Activated naive CD8-positive, alpha-beta T cell treated with anti-CD3 and anti-CD28 coated beads, Interleukin-2, amount 10 ng/mL, durations not matched to agents 7 days and 5 days (primary cell): ENCODE data around the gene ARSA. TPM values are rescaled to one million over a fixed set of nuclear protein-coding genes. Genes with fewer than 3 reads are reported as not detected.
"Not testable (repeated sequence)": the region's sequence is repeated elsewhere in the genome, so short reads cannot be mapped to it uniquely, and the experiment has no call there.

Experiments
- ATAC-seq: fragments of 150-1000 bp; cut with Tn5 transposase; one replicate; pipeline ENCODE4 v1.10.0; 2021; ENCODE audit warnings: low read depth, moderate library complexity
- POLR2A ChIA-PET: fragments of 350-600 bp; sonication (Branson Sonifier 250); formaldehyde crosslinking; loops from one replicate; lab custom pipeline; 2021; ENCODE audit warnings: antibody characterized with exemption; lab: Charles Lee
- DNase-seq: peaks from one replicate; pipeline ENCODE4 v3.0.0; 2021
- H3K27ac Mint-ChIP-seq: one replicate; pipeline ENCODE4 v1.8.0; 2022; ENCODE audit warnings: mild to moderate bottlenecking, mixed read lengths
- H3K27me3 Mint-ChIP-seq: one replicate; pipeline ENCODE4 v1.8.0; 2022; ENCODE audit warnings: mild to moderate bottlenecking, moderate library complexity, mixed read lengths
- H3K36me3 Mint-ChIP-seq: one replicate; pipeline ENCODE4 v1.8.0; 2021; ENCODE audit warnings: mild to moderate bottlenecking, mixed read lengths
- H3K4me1 Mint-ChIP-seq: one replicate; pipeline ENCODE4 v1.8.0; 2021; ENCODE audit warnings: mixed read lengths
- H3K4me3 Mint-ChIP-seq: one replicate; pipeline ENCODE4 v1.8.0; 2022; ENCODE audit warnings: mild to moderate bottlenecking, moderate library complexity, mixed read lengths
- H3K9me3 Mint-ChIP-seq: one replicate; pipeline ENCODE4 v1.8.0; 2021; ENCODE audit warnings: mixed read lengths
- total RNA-seq, 2 experiments: library from RNA; stranded (reverse); gene quantifications; one replicate each; pipeline ENCODE4 v1.2.3, GENCODE V29; 2021

ARSA gene
- total RNA-seq, 2 experiments from 2014 or later = 65.2 to 65.4 TPM

GRCh38 chr22:50641696-50642607, 14.0 kb upstream of the ARSA start:
- Mint-ChIP-seq H3K27ac (no peak overlapping the region), H3K27me3 (peaks cover 8% of the 10 kb centered on the region), H3K4me3 (no peak overlapping the region), H3K9me3 (peaks cover 3% of the 10 kb centered on the region), H3K36me3 (no peaks in the 10 kb centered on the region), H3K4me1 (no peaks in the 10 kb centered on the region)
- no peak for ATAC-seq
- DNase-seq = no peak
- POLR2A ChIA-PET = no interaction called here

DNA sequence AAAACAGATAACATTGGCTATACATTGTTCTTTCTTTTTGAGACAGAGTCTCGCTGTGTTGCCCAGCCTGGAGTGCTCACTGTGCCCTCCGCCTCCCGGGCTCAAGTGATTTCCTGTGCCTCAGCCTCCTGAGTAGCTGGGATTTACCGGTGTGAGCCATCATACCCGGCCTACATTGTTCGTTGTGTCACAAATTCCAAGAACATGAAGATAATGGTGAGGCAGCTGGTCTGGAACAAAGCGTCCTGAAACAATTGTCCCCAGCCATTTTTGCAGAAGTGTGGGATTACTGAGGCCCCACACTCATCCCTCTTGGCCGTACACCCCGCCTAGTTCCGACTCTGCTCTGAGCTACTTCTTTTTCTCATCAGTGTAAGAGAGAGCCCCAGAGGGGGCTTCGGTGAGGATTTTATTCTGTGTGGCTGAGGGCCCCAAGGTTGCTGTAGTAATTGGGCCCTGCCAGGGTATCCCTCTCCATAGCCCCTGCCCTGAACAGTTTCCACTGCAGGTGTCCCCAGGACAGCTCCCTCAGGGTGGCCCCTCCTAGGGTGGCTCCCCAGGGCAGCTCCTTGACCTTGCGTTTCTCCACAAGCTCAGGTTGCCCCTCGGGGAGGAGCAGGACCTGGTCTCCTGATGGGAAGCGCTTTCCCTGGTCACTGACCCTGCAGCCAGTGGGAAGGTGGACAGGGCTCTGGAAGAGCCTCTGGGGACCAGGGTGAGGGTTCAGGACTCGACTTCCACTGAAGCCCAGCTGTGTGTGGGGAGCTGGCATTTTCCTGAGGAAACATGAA, 13.1 kb upstream of the ARSA start:
- no peak overlapping the region for H3K27ac Mint-ChIP-seq
- no peak overlapping the region for H3K4me3 Mint-ChIP-seq
- H3K36me3 Mint-ChIP-seq = no peaks in the 10 kb centered on the region
- H3K27me3 Mint-ChIP-seq = peaks cover 8% of the 10 kb centered on the region
- no peaks in the 10 kb centered on the region for H3K9me3 Mint-ChIP-seq
- no peaks in the 10 kb centered on the region for H3K4me1 Mint-ChIP-seq
- ATAC-seq (no peak), DNase-seq (no peak)
- POLR2A ChIA-PET = no interaction called here

DNA sequence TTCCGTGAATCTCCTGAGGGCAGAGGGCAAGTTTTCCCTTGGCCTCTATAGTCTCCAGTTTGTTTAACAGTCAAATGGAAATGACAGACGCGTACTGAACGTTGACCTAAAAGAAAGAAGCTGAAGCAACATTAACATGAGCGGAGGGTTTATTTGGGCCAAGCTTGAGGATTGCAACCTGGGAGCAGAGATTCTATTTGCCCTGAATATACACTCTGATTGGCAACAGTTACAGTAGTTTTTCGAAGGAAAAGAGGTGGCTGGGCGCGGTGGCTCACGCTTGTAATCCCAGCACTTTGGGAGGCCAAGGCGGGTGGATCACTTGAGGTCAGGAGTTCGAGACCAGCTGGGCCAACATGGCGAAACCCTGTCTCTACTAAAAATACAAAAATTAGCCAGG, 12.3 kb upstream of the ARSA start:
- H3K4me1 Mint-ChIP-seq, H3K27ac Mint-ChIP-seq, H3K4me3 Mint-ChIP-seq, ATAC-seq, H3K27me3 Mint-ChIP-seq, DNase-seq, POLR2A ChIA-PET, H3K36me3 Mint-ChIP-seq, H3K9me3 Mint-ChIP-seq: not testable (repeated sequence)

DNA sequence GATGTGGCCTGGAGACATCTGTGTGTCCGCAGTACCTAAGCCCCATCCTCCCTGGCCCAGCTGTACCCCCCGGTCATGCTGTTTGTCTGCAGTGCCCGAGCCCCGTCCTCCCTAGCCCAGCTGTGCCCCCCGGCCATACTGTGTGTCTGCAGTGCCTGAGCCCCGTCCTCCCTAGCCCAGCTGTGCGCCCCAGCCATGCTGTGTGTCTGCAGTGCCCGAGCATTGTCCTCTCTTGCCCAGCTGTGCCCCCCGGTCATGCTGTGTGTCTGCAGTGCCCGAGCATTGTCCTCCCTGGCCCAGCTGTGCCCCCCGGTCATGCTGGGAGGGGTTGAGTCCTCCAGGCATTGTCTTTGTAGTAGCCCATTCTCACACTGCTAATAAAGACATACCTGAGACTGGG, 7.6 kb upstream of the ARSA start:
- H3K4me1 Mint-ChIP-seq = peaks cover 2% of the 10 kb centered on the region
- DNase-seq (no peak), ATAC-seq (no peak)
- H3K9me3 Mint-ChIP-seq = peaks cover 3% of the 10 kb centered on the region
- peaks cover 2% of the 10 kb centered on the region for H3K36me3 Mint-ChIP-seq
- H3K4me3 Mint-ChIP-seq = no peak overlapping the region
- H3K27me3 Mint-ChIP-seq = peaks cover 2% of the 10 kb centered on the region
- POLR2A ChIA-PET = no interaction called here
- H3K27ac Mint-ChIP-seq = no peak overlapping the region

DNA sequence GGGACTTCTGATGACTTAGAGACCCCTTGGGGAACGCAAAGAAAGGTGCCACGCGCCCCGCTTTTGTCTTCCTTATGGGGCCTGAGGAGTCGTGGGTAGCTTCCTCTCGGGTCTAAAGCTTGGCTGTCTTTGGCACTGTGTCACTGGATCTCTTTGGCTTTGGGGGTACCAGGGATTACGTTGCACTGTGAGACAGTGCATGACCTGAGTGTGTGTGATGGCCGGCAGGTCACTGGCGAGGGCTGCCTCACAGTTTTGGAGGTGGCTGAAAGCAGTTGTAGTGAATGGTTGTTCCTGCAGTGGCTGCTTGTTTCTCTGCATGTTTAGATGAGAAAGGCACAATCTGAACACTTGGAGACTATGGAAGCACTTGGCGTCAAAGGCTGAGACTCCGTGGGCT, 5.8 kb upstream of the ARSA start:
- Mint-ChIP-seq H3K4me3 (no peak overlapping the region), H3K36me3 (peaks cover 2% of the 10 kb centered on the region), H3K9me3 (peaks cover 3% of the 10 kb centered on the region), H3K27ac (no peak overlapping the region), H3K4me1 (peaks cover 4% of the 10 kb centered on the region), H3K27me3 (no peaks in the 10 kb centered on the region)
- ATAC-seq = no peak
- POLR2A ChIA-PET = interaction anchor here (1.0 kb wide), 1 partner anchor 13 kb away, joined by 4 read pairs; no protein-coding TSS in a partner anchor
- no peak for DNase-seq

DNA sequence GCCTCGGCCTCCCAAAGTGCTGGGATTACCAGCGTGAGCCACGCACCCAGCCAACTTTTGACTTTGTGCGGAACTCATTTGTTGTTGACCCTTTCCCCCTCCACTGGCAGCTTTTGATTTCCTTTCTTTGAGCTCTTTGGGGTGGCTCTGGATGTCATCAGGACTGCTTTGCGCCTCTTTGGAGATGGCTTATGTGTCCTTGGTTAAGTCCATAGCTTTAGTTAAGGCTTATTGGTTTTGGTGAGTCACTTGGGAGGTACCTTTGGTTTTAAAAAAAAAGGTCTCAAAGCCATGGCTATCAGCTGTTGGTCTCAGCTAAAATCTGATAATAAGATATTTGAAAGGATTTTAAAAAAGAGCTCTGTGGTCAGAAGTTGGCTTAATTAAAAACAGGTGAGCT, 5.1 kb upstream of the ARSA start:
- ATAC-seq = no peak
- H3K27ac Mint-ChIP-seq = no peak overlapping the region
- peaks cover 9% of the 10 kb centered on the region for H3K4me1 Mint-ChIP-seq
- H3K27me3 Mint-ChIP-seq = no peaks in the 10 kb centered on the region
- DNase-seq = no peak
- H3K9me3 Mint-ChIP-seq = peaks cover 3% of the 10 kb centered on the region
- H3K36me3 Mint-ChIP-seq = peaks cover 2% of the 10 kb centered on the region
- no peak overlapping the region for H3K4me3 Mint-ChIP-seq
- POLR2A ChIA-PET = interaction anchor here (1.0 kb wide), 1 partner anchor 12 kb away, joined by 4 read pairs; no protein-coding TSS in a partner anchor

GRCh38 chr22:50630376-50630775, 2.4 kb upstream of the ARSA start:
- POLR2A ChIA-PET = interaction anchor here (0.8 to 1.2 kb wide), 2 partner anchors 9 to 105 kb away, joined by 5 read pairs; partner anchors contain the start of gene SCO2
- peaks cover 11% of the 10 kb centered on the region for H3K4me1 Mint-ChIP-seq
- H3K9me3 Mint-ChIP-seq = no peaks in the 10 kb centered on the region
- no peak for DNase-seq
- no peak overlapping the region for H3K4me3 Mint-ChIP-seq
- no peaks in the 10 kb centered on the region for H3K27me3 Mint-ChIP-seq
- ATAC-seq = no peak
- H3K36me3 Mint-ChIP-seq = no peaks in the 10 kb centered on the region
- H3K27ac Mint-ChIP-seq = no peak overlapping the region

DNA sequence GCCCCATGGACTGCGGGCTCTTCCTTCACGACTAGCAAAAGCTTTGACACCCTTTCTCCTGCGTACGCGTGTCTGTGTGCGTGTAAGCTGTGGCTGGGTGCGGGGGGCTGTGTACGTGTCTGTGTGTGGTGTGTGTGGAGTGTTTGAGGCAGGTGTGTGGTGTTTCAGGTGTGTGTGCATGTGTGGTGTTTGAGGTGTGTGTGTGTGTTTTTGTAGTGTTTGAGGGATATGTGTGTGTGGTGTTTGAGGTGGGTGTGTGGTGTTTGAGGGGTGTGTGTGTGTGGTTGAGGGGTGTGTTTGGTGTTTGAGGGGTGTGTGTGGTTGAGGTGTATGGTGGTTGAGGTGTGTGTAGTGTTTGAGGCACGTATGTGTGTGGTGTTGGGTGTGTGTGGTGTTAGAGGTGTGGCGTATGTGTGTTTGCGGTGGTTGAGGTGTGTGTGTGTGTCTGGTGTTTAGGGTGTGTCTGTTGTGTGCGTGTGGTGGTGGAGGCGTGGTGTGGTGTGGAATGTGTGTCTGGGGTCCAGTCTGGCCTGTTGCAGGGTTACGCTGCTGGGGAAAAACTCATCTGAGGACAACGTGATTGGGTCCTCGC, 687 bp upstream of the ARSA start:
- H3K4me1 Mint-ChIP-seq = peaks cover 13% of the 10 kb centered on the region
- ATAC-seq = no peak
- no peak for DNase-seq
- H3K27ac Mint-ChIP-seq = peak overlapping the region; percentile 72
- peak overlapping the region; percentile 77 for H3K4me3 Mint-ChIP-seq
- POLR2A ChIA-PET = interaction anchor here (1.1 to 3.3 kb wide), 4 partner anchors 83 to 384 kb away, joined by 3 to 19 read pairs (median 4); partner anchors contain the start of genes KLHDC7B, SCO2 and TUBGCP6
- no peaks in the 10 kb centered on the region for H3K27me3 Mint-ChIP-seq
- H3K9me3 Mint-ChIP-seq = no peaks in the 10 kb centered on the region
- peaks cover 3% of the 10 kb centered on the region for H3K36me3 Mint-ChIP-seq

GRCh38 chr22:50626850-50627641, 906 bp downstream of the ARSA start:
- Mint-ChIP-seq H3K4me3 (peak overlapping the region; percentile 77), H3K36me3 (peaks cover 3% of the 10 kb centered on the region), H3K27ac (peak overlapping the region; percentile 82), H3K4me1 (peaks cover 22% of the 10 kb centered on the region), H3K9me3 (no peaks in the 10 kb centered on the region), H3K27me3 (no peaks in the 10 kb centered on the region)
- no peak for ATAC-seq
- DNase-seq = no peak
- POLR2A ChIA-PET = interaction anchor here (1.0 to 3.3 kb wide), 8 partner anchors 45 to 383 kb away, joined by 3 to 19 read pairs (median 4); partner anchors contain the start of genes CHKB, LMF2, NCAPH2 and SCO2

DNA sequence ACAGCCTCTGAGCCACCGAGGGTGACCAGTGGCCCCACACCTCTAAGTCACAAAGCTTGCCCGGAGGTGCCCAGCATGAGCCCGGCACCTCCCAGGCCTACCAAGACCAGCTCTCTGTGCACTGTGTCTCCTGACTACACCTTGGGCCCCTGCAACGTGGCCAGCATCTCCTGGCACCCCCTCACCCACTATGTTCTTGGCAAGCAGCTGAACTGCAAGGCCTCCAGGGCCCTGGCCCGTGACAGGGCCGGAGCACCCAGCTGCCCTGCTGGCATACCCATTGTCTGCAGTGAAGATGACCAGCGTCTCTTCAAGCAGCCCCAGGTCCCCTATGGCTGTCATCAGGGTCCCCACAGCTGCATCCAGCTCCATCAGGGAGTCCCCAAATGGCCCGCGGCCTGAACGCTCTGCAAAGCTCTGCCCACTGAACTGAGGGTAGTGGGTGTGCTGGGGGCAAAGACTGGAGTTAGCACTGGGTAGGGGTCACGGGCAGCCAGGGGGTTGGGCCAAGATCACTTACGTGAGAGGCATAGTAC, 1.6 kb downstream of the ARSA start:
- POLR2A ChIA-PET = interaction anchor here (1.0 to 3.3 kb wide), 6 partner anchors 64 to 119 kb away, joined by 3 to 19 read pairs (median 4); partner anchors contain the start of genes LMF2, NCAPH2, SCO2 and SYCE3
- Mint-ChIP-seq H3K4me1 (peaks cover 29% of the 10 kb centered on the region), H3K27ac (peak overlapping the region; percentile 80), H3K9me3 (no peaks in the 10 kb centered on the region), H3K4me3 (peak overlapping the region; percentile 77), H3K27me3 (no peaks in the 10 kb centered on the region), H3K36me3 (peaks cover 3% of the 10 kb centered on the region)
- no peak for ATAC-seq
- DNase-seq = no peak

DNA sequence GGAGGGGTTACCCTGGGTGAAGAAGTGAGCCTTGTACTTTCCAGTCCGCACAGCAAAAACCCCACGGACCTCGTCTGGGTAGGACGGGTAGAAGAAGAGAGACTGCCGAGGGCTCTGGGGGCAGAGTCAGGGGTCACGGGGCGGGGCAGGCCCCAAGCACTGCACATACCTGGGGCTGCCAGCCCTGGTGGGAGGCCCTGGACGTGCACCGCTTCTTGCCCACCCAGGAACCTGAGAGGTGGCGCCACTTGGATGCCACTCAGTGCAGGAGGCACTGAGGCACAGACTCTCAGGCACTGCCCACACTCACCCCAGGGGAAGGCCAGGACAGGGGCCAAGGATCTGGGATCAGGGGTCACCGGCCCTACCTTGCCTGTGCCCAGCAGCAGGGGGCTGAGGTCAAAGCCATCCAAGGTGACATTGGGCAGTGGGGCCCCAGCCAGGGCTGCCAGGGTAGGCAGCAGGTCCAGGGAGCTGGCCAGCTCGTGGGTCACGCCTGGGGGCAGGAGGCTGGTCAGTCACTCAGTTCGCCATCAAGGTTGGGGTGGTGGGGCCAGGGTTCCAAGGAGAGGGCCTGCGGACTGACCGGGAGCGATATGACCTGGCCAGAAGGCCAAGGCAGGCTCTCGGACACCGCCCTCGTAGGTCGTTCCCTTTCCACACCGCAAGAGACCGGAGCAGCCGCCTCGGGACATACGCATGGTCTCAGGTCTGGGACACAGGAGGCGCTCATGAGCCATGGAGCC, 2.2 kb downstream of the ARSA start:
- Mint-ChIP-seq H3K36me3 (peaks cover 3% of the 10 kb centered on the region), H3K9me3 (no peaks in the 10 kb centered on the region), H3K4me1 (peaks cover 35% of the 10 kb centered on the region), H3K27ac (no peak overlapping the region), H3K4me3 (no peak overlapping the region), H3K27me3 (no peaks in the 10 kb centered on the region)
- POLR2A ChIA-PET = interaction anchor here (1.0 to 3.3 kb wide), 4 partner anchors 63 to 100 kb away, joined by 3 to 19 read pairs (median 4); partner anchors contain the start of genes SCO2, SYCE3 and TYMP
- no peak for DNase-seq
- ATAC-seq = no peak
